Endothelial cell (in vitro differentiated cells): ENCODE measurements around the gene TMEM150A. TPM values are rescaled to one million over a fixed set of nuclear protein-coding genes. Genes with fewer than 3 reads are reported as not detected.

Experiments
- DNase-seq: peaks from one replicate; pipeline ENCODE4 v3.0.0; 2021; ENCODE audit warnings: low spot score
- H3K27ac Mint-ChIP-seq: one replicate; pipeline ENCODE4 v1.8.0; 2021; ENCODE audit warnings: mixed read lengths, inconsistent platforms; ENCODE audit not compliant: unreplicated experiment
- H3K27me3 Mint-ChIP-seq: one replicate; pipeline ENCODE4 v1.8.0; 2021; ENCODE audit warnings: mild to moderate bottlenecking, moderate library complexity, mixed read lengths, inconsistent platforms; ENCODE audit not compliant: unreplicated experiment
- H3K36me3 Mint-ChIP-seq: one replicate; pipeline ENCODE4 v1.8.0; 2021; ENCODE audit warnings: mild to moderate bottlenecking, low read depth, mixed read lengths, inconsistent platforms; ENCODE audit not compliant: unreplicated experiment
- H3K4me1 Mint-ChIP-seq: one replicate; pipeline ENCODE4 v1.8.0; 2021; ENCODE audit warnings: mild to moderate bottlenecking, mixed read lengths, inconsistent platforms; ENCODE audit not compliant: unreplicated experiment
- H3K4me3 Mint-ChIP-seq: one replicate; pipeline ENCODE4 v1.8.0; 2021; ENCODE audit warnings: mild to moderate bottlenecking, mixed read lengths, inconsistent platforms; ENCODE audit not compliant: unreplicated experiment
- H3K9me3 Mint-ChIP-seq: one replicate; pipeline ENCODE4 v1.8.0; 2021; ENCODE audit warnings: mixed read lengths, inconsistent platforms; ENCODE audit not compliant: unreplicated experiment
- long read RNA-seq: library from polyadenylated mRNA; unstranded; transcript quantifications from one replicate; pipeline ENCODE4 v2.0.0, GENCODE V29; 2020; ENCODE audit not compliant: unreplicated experiment
- total RNA-seq: library from RNA; stranded (reverse); fragmentation: NEBNext Ultra II Directional; extraction: Animal tissue kit (Norgen Biotek cat#: 25700); gene quantifications from one replicate; pipeline ENCODE4 v1.2.1, GENCODE V29; 2021; ENCODE audit not compliant: unreplicated experiment
- TF ChIP-seq, protein P1 (sequence below): fragments of 200-600 bp; sonication (generic); IDR thresholded peaks from one replicate; pipeline ENCODE4 v1.5.0; 2021; ENCODE audit warnings: antibody characterized with exemption; ENCODE audit not compliant: unreplicated experiment

TMEM150A gene
- total RNA-seq: 42.4 TPM
- long read RNA-seq, transcript TMEM150A-202 (8 exons, 1,518 nt): major isoform, 26 of 43 reads
- long read RNA-seq, partial matches to known transcripts: 5 of 43 reads
- long read RNA-seq, other reads (novel, unspliced or antisense): 5 of 43 reads

DNA sequence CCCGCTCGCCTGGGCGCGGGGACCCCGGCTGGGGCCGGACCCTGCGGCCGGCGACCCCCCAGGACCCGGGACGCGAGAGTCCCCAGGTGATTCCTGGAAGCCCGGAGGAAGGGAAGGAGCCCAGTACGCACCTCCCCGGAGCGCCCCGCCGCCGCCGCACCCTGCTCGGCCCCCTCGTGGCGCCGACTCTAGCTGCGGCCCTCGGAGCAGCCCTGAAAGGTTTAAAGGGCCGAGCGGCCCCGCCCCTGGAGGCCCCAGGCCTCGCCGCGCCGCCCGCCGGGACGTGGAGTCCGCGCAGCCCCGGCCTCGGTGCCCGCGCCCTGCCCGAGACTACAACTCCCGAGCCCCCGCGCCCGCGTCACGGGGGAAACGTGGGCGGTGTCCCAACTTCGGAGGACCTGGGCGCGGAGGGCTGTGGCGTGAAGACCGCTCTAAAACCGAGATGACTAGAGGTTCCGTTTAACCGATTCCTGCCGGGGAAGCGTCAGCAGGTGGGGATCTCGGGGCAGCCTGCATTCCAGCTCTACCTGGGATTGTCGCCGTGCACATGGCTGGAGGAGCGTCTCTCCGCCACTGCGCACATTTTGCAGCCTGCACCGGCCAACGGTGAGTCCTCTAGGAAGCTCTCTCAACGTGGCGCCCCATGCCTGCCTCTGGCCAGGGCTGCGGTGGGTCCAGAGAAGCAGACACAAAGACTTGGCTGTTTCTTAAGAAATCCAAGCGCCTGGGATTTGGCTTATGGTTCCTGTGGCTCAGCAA is at the start of gene TMEM150A:
Gene TMEM150A (minus strand): TSS at position 223 of the 759 bp plus-strand sequence. CDS start 750 bp downstream, outside the sequence.
- H3K9me3 Mint-ChIP-seq: no peaks in the 10 kb centered on the region
- peaks cover 13% of the 10 kb centered on the region for H3K27me3 Mint-ChIP-seq
- peaks cover 16% of the 10 kb centered on the region for H3K36me3 Mint-ChIP-seq
- H3K4me1 Mint-ChIP-seq: peaks cover 26% of the 10 kb centered on the region
- peak within 1 kb of the TSS; percentile 92 for H3K4me3 Mint-ChIP-seq
- DNase-seq: peak; percentile 89
- H3K27ac Mint-ChIP-seq: peak within 1 kb of the TSS; percentile 64
- TF ChIP-seq, protein P1, sequence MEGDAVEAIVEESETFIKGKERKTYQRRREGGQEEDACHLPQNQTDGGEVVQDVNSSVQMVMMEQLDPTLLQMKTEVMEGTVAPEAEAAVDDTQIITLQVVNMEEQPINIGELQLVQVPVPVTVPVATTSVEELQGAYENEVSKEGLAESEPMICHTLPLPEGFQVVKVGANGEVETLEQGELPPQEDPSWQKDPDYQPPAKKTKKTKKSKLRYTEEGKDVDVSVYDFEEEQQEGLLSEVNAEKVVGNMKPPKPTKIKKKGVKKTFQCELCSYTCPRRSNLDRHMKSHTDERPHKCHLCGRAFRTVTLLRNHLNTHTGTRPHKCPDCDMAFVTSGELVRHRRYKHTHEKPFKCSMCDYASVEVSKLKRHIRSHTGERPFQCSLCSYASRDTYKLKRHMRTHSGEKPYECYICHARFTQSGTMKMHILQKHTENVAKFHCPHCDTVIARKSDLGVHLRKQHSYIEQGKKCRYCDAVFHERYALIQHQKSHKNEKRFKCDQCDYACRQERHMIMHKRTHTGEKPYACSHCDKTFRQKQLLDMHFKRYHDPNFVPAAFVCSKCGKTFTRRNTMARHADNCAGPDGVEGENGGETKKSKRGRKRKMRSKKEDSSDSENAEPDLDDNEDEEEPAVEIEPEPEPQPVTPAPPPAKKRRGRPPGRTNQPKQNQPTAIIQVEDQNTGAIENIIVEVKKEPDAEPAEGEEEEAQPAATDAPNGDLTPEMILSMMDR: peak; percentile 21

- H3K27me3 Mint-ChIP-seq: no peaks in the 10 kb centered on the region
- TF ChIP-seq, protein P1: no peak
- DNase-seq: no peak
- H3K36me3 Mint-ChIP-seq: peaks cover 45% of the 10 kb centered on the region
- H3K9me3 Mint-ChIP-seq: no peaks in the 10 kb centered on the region
- H3K4me1 Mint-ChIP-seq: peaks cover 8% of the 10 kb centered on the region
- H3K4me3 Mint-ChIP-seq: peak overlapping the region; percentile 47
- H3K27ac Mint-ChIP-seq: no peak overlapping the region
Measured at GRCh38 chr2:85652056-85652455, 49.6 kb upstream of the TMEM150A start.

GRCh38 chr2:85651097-85651496 is 48.6 kb upstream of the TMEM150A start:
- H3K27ac Mint-ChIP-seq: no peak overlapping the region
- TF ChIP-seq, protein P1: no peak
- H3K4me1 Mint-ChIP-seq: peaks cover 8% of the 10 kb centered on the region
- no peak for DNase-seq
- H3K4me3 Mint-ChIP-seq: no peak overlapping the region
- H3K36me3 Mint-ChIP-seq: peaks cover 49% of the 10 kb centered on the region
- H3K9me3 Mint-ChIP-seq: no peaks in the 10 kb centered on the region
- H3K27me3 Mint-ChIP-seq: no peaks in the 10 kb centered on the region

DNA sequence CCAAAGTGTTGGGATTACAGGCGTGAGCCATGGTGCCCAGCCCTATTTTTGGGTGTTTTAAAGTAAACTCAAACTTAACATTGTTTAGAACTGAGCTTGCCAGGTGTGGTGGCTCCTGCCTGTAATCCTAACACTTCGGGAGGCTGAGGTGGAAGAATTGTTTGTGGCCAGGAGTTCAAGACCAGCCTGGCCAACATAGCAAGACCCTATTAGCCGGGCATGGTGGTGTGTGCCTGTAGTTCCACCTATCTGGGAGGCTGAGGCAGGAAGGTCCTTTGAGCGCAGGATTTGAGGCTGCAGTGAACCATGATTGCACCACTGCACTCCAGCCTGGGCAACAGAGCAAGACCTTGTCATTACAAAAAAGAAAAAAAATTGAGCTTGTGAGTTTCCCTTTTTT is 48.0 kb upstream of the TMEM150A start:
- no peaks in the 10 kb centered on the region for H3K9me3 Mint-ChIP-seq
- peaks cover 55% of the 10 kb centered on the region for H3K36me3 Mint-ChIP-seq
- no peak overlapping the region for H3K4me3 Mint-ChIP-seq
- TF ChIP-seq, protein P1: no peak
- no peaks in the 10 kb centered on the region for H3K27me3 Mint-ChIP-seq
- no peak for DNase-seq
- peaks cover 8% of the 10 kb centered on the region for H3K4me1 Mint-ChIP-seq
- H3K27ac Mint-ChIP-seq: no peak overlapping the region
